Heart left ventricle (tissue), 16 donors: ENCODE data around the gene GATAD2B. TPM values are rescaled to one million over a fixed set of nuclear protein-coding genes. Genes with fewer than 3 reads are reported as not detected.

Experiments used
- ATAC-seq, 4 donors: fragments of 200-7000 bp; cut with Tn5 transposase; one replicate each; pipeline ENCODE4 v1.9.1; 2020 to 2022; ENCODE audit warnings: moderate library complexity in 4 of 4, mild to moderate bottlenecking in 3 of 4, moderate number of reproducible peaks in 1 of 4
- DNase-seq, 5 donors: peaks; one replicate each; pipeline ENCODE4 v3.0.0-alpha.2; 2020
- H3K27ac ChIP-seq, 12 donors: fragments of 200-600 bp; sonication (generic) in 4 of 12; one replicate each; pipeline versions ENCODE4 v1.5.0 to v1.8.0; 2016 to 2022; ENCODE audit warnings: mild to moderate bottlenecking in 2 of 12
- H3K27me3 ChIP-seq, 9 donors: fragments of 200-600 bp; sonication (generic) in 2 of 9; one replicate each; pipeline versions ENCODE4 v1.5.1 to v1.8.0; 2016 to 2022; ENCODE audit warnings: mild to moderate bottlenecking in 3 of 9
- H3K36me3 ChIP-seq, 9 donors: fragments of 200-600 bp; sonication (generic) in 2 of 9; one replicate each; pipeline versions ENCODE4 v1.5.0 to v1.8.0; 2018 to 2022; ENCODE audit warnings: mild to moderate bottlenecking in 2 of 9
- H3K4me1 ChIP-seq, 12 donors: fragments of 200-600 bp; sonication (generic) in 4 of 12; one replicate each; pipeline versions ENCODE4 v1.5.0 to v1.8.0; 2016 to 2022; ENCODE audit warnings: mild to moderate bottlenecking in 3 of 12
- H3K4me3 ChIP-seq, 12 donors: fragments of 200-600 bp; sonication (generic) in 4 of 12; one replicate each; pipeline versions ENCODE4 v1.5.0 to v1.8.0; 2017 to 2022; ENCODE audit warnings: mild to moderate bottlenecking in 9 of 12, moderate library complexity in 4 of 12
- H3K9me3 ChIP-seq, 12 donors: fragments of 200-600 bp; sonication (generic) in 4 of 12; one replicate each; pipeline versions ENCODE4 v1.5.0 to v1.8.0; 2016 to 2022; ENCODE audit warnings: mild to moderate bottlenecking in 1 of 12
- CTCF ChIP-seq, 12 donors: fragments of 200-600 bp; sonication (generic) in 4 of 12; IDR thresholded peaks; one replicate each; pipeline versions ENCODE4 v1.5.0 to v1.8.0; 2018 to 2022; ENCODE audit warnings: antibody characterized with exemption in 12 of 12, mild to moderate bottlenecking in 5 of 12
- POLR2A ChIP-seq, 2 donors: fragments of 450-650 bp; IDR thresholded peaks; one replicate each; pipeline ENCODE4 v1.6.1; 2017; ENCODE audit warnings: antibody characterized with exemption in 2 of 2, mild to moderate bottlenecking in 2 of 2, moderate library complexity in 2 of 2
- WGBS, 4 donors: extraction: QIAGEN DNeasy Blood & Tissue Kit in 2 of 4; methylation state at CpG; one replicate each; pipeline versions ENCODE4 v1.1.5 to v1.1.7; 2013 to 2018; 5-methylcytosine and 5-hydroxymethylcytosine counted together
- intact Hi-C, 10 donors: fragments of 100-400 bp; cut with DNase I; formaldehyde crosslinking; loops; one replicate each; pipeline versions ENCODE4 v1.11.1 to v1.14.2; 2022
- polyA plus RNA-seq, 2 donors: library from polyadenylated mRNA; stranded (reverse); fragments of 200-250 nt; gene quantifications; one replicate each; pipeline ENCODE4 v1.2.3, GENCODE V29; 2013
- total RNA-seq, 9 donors: library from RNA; depleted of rRNA in 2 of 9; stranded (reverse); fragments of >200 nt in 2 of 9; fragmentation: NEBNext Ultra II Directional in 3 of 9; extraction: Animal tissue kit (Norgen Biotek cat#: 25700) in 3 of 9; gene quantifications; one replicate each; pipeline versions ENCODE4 v1.1.0 to v1.2.4, GENCODE V29; 2016 to 2023
- donor health status: ischemic (EF 13 %, LVEDD 7.1; RV severe dilation, severe dysfunction).
- donor health status: healthy with polysubstance abuse.
- donor health status: DM: no; HTN: yes; CAD: no.
- donor health status: DM: no; HTN: no; CAD: no.
- donor health status: ischemic (EF 25% LVEDD 6.9; RV normal size, moderate dysfunction).
- donor health status: ischemic (EF 25% LVEDD 5.7; RV mildly dilated, moderate dysfunction).
- donor health status: healthy.
- donor health status: DM: yes; HTN: yes; CAD: no.
- donor health status: ischemic (EF 35%, LVEDD 5.7; RV mildly dilated, moderate dysfunction).
- donor health status: nonischemic (EF 11% LVEDD 7.7; RV severe dilation, severe dysfunction).
- donor health status: DM: yes; HTN: yes; CAD: no.
- donor health status: PGD.
- donor health status: ischemic (EF 29% LVEDD 5.4; RV normal size, mild dysfunction).
- donor health status: nonischemic (EF 23%, LVEDD 6.1; RV moderate dilation, normal function).

The GATAD2B gene
- total and polyA plus RNA-seq, 11 donors, result 5.6 to 53.9 (median 34.5) TPM

- Histone ChIP-seq H3K27me3 (no peaks in the 10 kb centered on the region), H3K27ac (no peak overlapping the region), H3K36me3 (peaks cover 0 to 22% (median 0%) of the 10 kb centered on the region in 9 donors), H3K9me3 (no peaks in the 10 kb centered on the region), H3K4me3 (no peak overlapping the region), H3K4me1 (peaks cover 5 to 70% (median 50%) of the 10 kb centered on the region in 12 donors)
- intact Hi-C loops, result no loop called here
- ATAC-seq, result no peak
- WGBS, 4 donors, result 89 to 93% (median 90%) methylated on average over 16 to 18 of the region's 18 CpGs
- TF ChIP-seq POLR2A (IDR thresholded peaks at IDR 0.05) (no peak), CTCF (IDR thresholded peaks at IDR 0.05) (no peak)
- peak in 1 of 5 donors; percentile 36 for DNase-seq
These were observed 143.8 kb downstream of the GATAD2B start for GRCh38 chr1:153778824-153779519.

- H3K27me3 ChIP-seq, result no peaks in the 10 kb centered on the region
- H3K9me3 ChIP-seq, result no peaks in the 10 kb centered on the region
- H3K27ac ChIP-seq, result no peak overlapping the region
- WGBS, 4 donors, result 88 to 95% (median 92%) methylated on average over 22 of the region's 22 CpGs
- ATAC-seq (no peak), DNase-seq (peak in 2 of 5 donors; percentile 27 to 34)
- H3K4me1 ChIP-seq, result peaks cover 5 to 76% (median 52%) of the 10 kb centered on the region in 12 donors
- no peak overlapping the region for H3K4me3 ChIP-seq
- intact Hi-C loops, result no loop called here
- TF ChIP-seq POLR2A (IDR thresholded peaks at IDR 0.05) (no peak), CTCF (IDR thresholded peaks at IDR 0.05) (no peak)
- H3K36me3 ChIP-seq, result peaks cover 0 to 22% (median under 1%) of the 10 kb centered on the region in 9 donors
These were observed 144.5 kb downstream of the GATAD2B start for GRCh38 chr1:153778051-153778823.

GRCh38 chr1:153777648-153778047, 145.1 kb downstream of the GATAD2B start:
- peak in 2 of 5 donors; percentile 48 to 49 for DNase-seq
- Histone ChIP-seq H3K4me3 (peak overlapping the region in 1 of 12 donors; percentile 79), H3K9me3 (no peaks in the 10 kb centered on the region), H3K4me1 (peaks cover 5 to 77% (median 54%) of the 10 kb centered on the region in 12 donors), H3K36me3 (peaks cover 0 to 26% (median 7%) of the 10 kb centered on the region in 9 donors), H3K27me3 (no peaks in the 10 kb centered on the region), H3K27ac (no peak overlapping the region)
- TF ChIP-seq CTCF (IDR thresholded peaks at IDR 0.05), result no peak
- no peak for TF ChIP-seq POLR2A (IDR thresholded peaks at IDR 0.05)
- ATAC-seq, result peak in 2 of 4 donors; percentile 9 to 22
- intact Hi-C loops, result no loop called here
- WGBS, 4 donors, result 34 to 54% (median 41%) methylated on average over 7 of the region's 7 CpGs

GRCh38 chr1:153776845-153777370, 145.9 kb downstream of the GATAD2B start:
- intact Hi-C loops, result no loop called here
- H3K4me3 ChIP-seq, result peak overlapping the region in 9 of 12 donors; percentile 68 to 91 (median 79)
- peak overlapping the region in 1 of 12 donors; percentile 93 for H3K27ac ChIP-seq
- H3K4me1 ChIP-seq, result peaks cover 5 to 84% (median 60%) of the 10 kb centered on the region in 12 donors
- WGBS, 4 donors, result 79 to 87% (median 85%) methylated on average over 9 to 10 of the region's 10 CpGs
- TF ChIP-seq CTCF (IDR thresholded peaks at IDR 0.05) (no peak), POLR2A (IDR thresholded peaks at IDR 0.05) (no peak)
- DNase-seq (peak in 1 of 5 donors; percentile 25), ATAC-seq (no peak)
- no peaks in the 10 kb centered on the region for H3K27me3 ChIP-seq
- peaks cover 0 to 33% (median 14%) of the 10 kb centered on the region in 9 donors for H3K36me3 ChIP-seq
- no peaks in the 10 kb centered on the region for H3K9me3 ChIP-seq
